ENCODE measurements around the gene DTHD1.

The DTHD1 gene

DNA sequence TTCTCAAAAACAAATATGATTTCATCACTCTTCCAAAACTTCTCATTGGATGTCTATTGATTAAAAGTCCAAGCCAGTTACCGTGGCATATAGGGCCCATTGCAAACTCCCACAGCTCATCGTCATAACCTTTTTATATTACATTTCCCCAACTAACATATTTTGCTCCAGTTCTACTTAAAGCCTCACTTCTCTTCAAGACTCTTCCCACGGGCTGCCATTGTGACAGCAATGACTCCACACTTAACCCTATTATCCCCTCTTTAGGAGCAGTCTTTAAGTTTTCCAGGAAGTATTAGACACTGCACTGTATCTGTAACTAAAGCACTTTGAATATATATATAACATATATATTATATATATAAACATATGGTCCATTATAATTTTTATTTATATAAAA is 44.5 kb downstream of the DTHD1 start:
- Histone ChIP-seq H3K4me3 (ENCODE audit: insufficient read depth, low read depth, low read length) (no peak overlapping the region), H3K27me3 (ENCODE audit: control insufficient read depth, insufficient read depth, low read length, poor library complexity, severe bottlenecking) (no peaks in the 10 kb centered on the region), H3K9me3 (ENCODE audit: control insufficient read depth, low read length) (no peaks in the 10 kb centered on the region), H3K4me1 (ENCODE audit: control insufficient read depth, insufficient read depth, low read length) (no peaks in the 10 kb centered on the region), H3K36me3 (ENCODE audit: control insufficient read depth, insufficient read depth, low read length) (no peaks in the 10 kb centered on the region), H3K27ac (ENCODE audit: insufficient read depth, low read depth, low read length, poor library complexity, severe bottlenecking) (no peak overlapping the region)
- 82 to 90% methylated on average over 3 of the region's 3 CpGs for WGBS, 2 experiments

DNA sequence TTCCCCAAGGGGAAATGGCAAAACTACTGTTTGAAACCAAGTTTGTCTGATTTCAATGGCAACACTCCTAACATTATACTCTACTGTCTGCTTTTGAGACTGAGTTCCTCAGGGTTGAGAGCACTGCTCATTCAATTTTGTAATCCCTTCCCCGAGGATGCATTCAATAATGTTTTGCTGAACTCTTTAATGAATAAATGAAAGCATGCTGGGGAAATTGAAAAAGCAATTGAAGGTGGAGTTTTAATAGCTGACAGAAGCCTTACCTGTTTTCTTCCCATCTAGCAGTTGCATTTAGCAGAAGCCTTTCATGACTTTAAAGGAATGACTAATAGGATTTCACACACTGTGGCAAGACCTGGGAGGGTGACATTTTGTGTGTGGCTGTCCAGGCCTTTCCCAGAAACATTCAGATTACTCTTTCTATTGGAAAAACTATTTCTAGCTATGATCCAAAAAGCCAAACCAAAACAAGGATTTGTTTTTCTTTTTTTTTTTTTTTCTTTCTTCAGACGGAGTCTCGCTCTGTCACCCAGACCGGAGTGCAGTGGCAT is 45.1 kb downstream of the DTHD1 start:
- 91 to 93% methylated on average over 4 of the region's 4 CpGs for WGBS, 2 experiments
- Histone ChIP-seq H3K4me1 (ENCODE audit: control insufficient read depth, insufficient read depth, low read length) (no peaks in the 10 kb centered on the region), H3K9me3 (ENCODE audit: control insufficient read depth, low read length) (no peaks in the 10 kb centered on the region), H3K27ac (ENCODE audit: insufficient read depth, low read depth, low read length, poor library complexity, severe bottlenecking) (no peak overlapping the region), H3K36me3 (ENCODE audit: control insufficient read depth, insufficient read depth, low read length) (no peaks in the 10 kb centered on the region), H3K27me3 (ENCODE audit: control insufficient read depth, insufficient read depth, low read length, poor library complexity, severe bottlenecking) (no peaks in the 10 kb centered on the region), H3K4me3 (ENCODE audit: insufficient read depth, low read depth, low read length) (no peak overlapping the region)

- no peaks in the 10 kb centered on the region for H3K4me1 ChIP-seq (ENCODE audit: control insufficient read depth, insufficient read depth, low read length)
- H3K4me3 ChIP-seq (ENCODE audit: insufficient read depth, low read depth, low read length): no peak overlapping the region
- H3K27ac ChIP-seq (ENCODE audit: insufficient read depth, low read depth, low read length, poor library complexity, severe bottlenecking): no peak overlapping the region
- no peaks in the 10 kb centered on the region for H3K36me3 ChIP-seq (ENCODE audit: control insufficient read depth, insufficient read depth, low read length)
- no peaks in the 10 kb centered on the region for H3K9me3 ChIP-seq (ENCODE audit: control insufficient read depth, low read length)
- H3K27me3 ChIP-seq (ENCODE audit: control insufficient read depth, insufficient read depth, low read length, poor library complexity, severe bottlenecking): no peaks in the 10 kb centered on the region
- 87 to 93% methylated on average over 5 of the region's 5 CpGs for WGBS, 2 experiments
Observed at GRCh38 chr4:36327400-36327799, 46.0 kb downstream of the DTHD1 start.

GRCh38 chr4:36328130-36328529 is 46.7 kb downstream of the DTHD1 start:
- 88 to 89% methylated on average over 9 of the region's 9 CpGs for WGBS, 2 experiments
- no peaks in the 10 kb centered on the region for H3K36me3 ChIP-seq (ENCODE audit: control insufficient read depth, insufficient read depth, low read length)
- H3K27ac ChIP-seq (ENCODE audit: insufficient read depth, low read depth, low read length, poor library complexity, severe bottlenecking): no peak overlapping the region
- no peak overlapping the region for H3K4me3 ChIP-seq (ENCODE audit: insufficient read depth, low read depth, low read length)
- no peaks in the 10 kb centered on the region for H3K27me3 ChIP-seq (ENCODE audit: control insufficient read depth, insufficient read depth, low read length, poor library complexity, severe bottlenecking)
- no peaks in the 10 kb centered on the region for H3K9me3 ChIP-seq (ENCODE audit: control insufficient read depth, low read length)
- no peaks in the 10 kb centered on the region for H3K4me1 ChIP-seq (ENCODE audit: control insufficient read depth, insufficient read depth, low read length)

- Histone ChIP-seq H3K27ac (ENCODE audit: insufficient read depth, low read depth, low read length, poor library complexity, severe bottlenecking) (no peak overlapping the region), H3K9me3 (ENCODE audit: control insufficient read depth, low read length) (no peaks in the 10 kb centered on the region), H3K27me3 (ENCODE audit: control insufficient read depth, insufficient read depth, low read length, poor library complexity, severe bottlenecking) (no peaks in the 10 kb centered on the region), H3K4me1 (ENCODE audit: control insufficient read depth, insufficient read depth, low read length) (no peaks in the 10 kb centered on the region), H3K36me3 (ENCODE audit: control insufficient read depth, insufficient read depth, low read length) (no peaks in the 10 kb centered on the region), H3K4me3 (ENCODE audit: insufficient read depth, low read depth, low read length) (no peak overlapping the region)
- WGBS, 2 experiments: 90 to 97% methylated on average over 2 of the region's 2 CpGs
Observed at GRCh38 chr4:36329228-36329627, 47.8 kb downstream of the DTHD1 start.

GRCh38 chr4:36330796-36331195 is 49.4 kb downstream of the DTHD1 start:
- Histone ChIP-seq H3K27me3 (ENCODE audit: control insufficient read depth, insufficient read depth, low read length, poor library complexity, severe bottlenecking) (no peaks in the 10 kb centered on the region), H3K4me3 (ENCODE audit: insufficient read depth, low read depth, low read length) (no peak overlapping the region), H3K36me3 (ENCODE audit: control insufficient read depth, insufficient read depth, low read length) (no peaks in the 10 kb centered on the region), H3K4me1 (ENCODE audit: control insufficient read depth, insufficient read depth, low read length) (no peaks in the 10 kb centered on the region), H3K9me3 (ENCODE audit: control insufficient read depth, low read length) (no peaks in the 10 kb centered on the region), H3K27ac (ENCODE audit: insufficient read depth, low read depth, low read length, poor library complexity, severe bottlenecking) (no peak overlapping the region)
- WGBS, 2 experiments: no CpG with 5 or more reads among the region's 1 CpG

DNA sequence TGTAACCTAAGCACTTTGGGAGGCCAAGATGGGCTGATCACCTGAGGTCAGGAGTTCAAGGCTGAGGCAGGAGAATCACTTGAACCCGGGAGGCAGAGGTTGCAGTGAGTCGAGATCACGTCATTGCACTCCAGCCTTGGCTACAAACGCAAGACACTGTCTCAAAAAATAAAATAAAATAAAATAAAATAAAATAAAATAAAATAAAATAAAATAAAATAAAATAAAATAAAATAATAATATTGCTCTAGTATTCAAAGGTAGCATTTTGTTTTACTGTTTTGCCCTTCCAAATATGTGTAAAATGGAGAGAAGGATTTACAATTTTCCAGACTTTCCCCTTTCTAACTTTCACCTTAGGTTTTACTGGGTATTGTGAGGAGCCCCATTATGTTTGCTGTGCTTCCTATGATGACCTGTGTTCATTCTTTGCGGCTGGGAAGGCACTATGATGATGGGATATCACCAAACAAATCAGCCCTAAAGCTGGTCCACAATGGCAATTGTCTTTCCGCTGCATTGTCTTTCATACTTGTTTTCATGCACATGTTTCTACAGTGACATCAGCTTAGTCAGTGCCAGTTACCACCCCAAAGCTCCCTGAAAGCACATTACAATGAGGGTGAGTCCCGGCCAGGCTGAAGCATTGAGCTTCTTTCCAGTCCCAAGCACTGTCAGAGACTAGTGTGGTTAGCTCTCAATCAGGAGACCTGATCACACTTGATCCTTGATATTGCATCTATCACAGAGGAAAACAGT is 50.8 kb downstream of the DTHD1 start:
- H3K27me3 ChIP-seq (ENCODE audit: control insufficient read depth, insufficient read depth, low read length, poor library complexity, severe bottlenecking): no peaks in the 10 kb centered on the region
- no peaks in the 10 kb centered on the region for H3K36me3 ChIP-seq (ENCODE audit: control insufficient read depth, insufficient read depth, low read length)
- H3K9me3 ChIP-seq (ENCODE audit: control insufficient read depth, low read length): no peaks in the 10 kb centered on the region
- no peak overlapping the region for H3K4me3 ChIP-seq (ENCODE audit: insufficient read depth, low read depth, low read length)
- 91% methylated on average over 5 to 6 of the region's 7 CpGs for WGBS, 2 experiments
- peaks cover 4% of the 10 kb centered on the region for H3K4me1 ChIP-seq (ENCODE audit: control insufficient read depth, insufficient read depth, low read length)
- no peak overlapping the region for H3K27ac ChIP-seq (ENCODE audit: insufficient read depth, low read depth, low read length, poor library complexity, severe bottlenecking)

GRCh38 chr4:36332782-36333131 is 51.3 kb downstream of the DTHD1 start:
- Histone ChIP-seq H3K36me3 (ENCODE audit: control insufficient read depth, insufficient read depth, low read length) (no peaks in the 10 kb centered on the region), H3K27me3 (ENCODE audit: control insufficient read depth, insufficient read depth, low read length, poor library complexity, severe bottlenecking) (no peaks in the 10 kb centered on the region), H3K27ac (ENCODE audit: insufficient read depth, low read depth, low read length, poor library complexity, severe bottlenecking) (no peak overlapping the region), H3K4me3 (ENCODE audit: insufficient read depth, low read depth, low read length) (no peak overlapping the region), H3K4me1 (ENCODE audit: control insufficient read depth, insufficient read depth, low read length) (peaks cover 4% of the 10 kb centered on the region), H3K9me3 (ENCODE audit: control insufficient read depth, low read length) (no peaks in the 10 kb centered on the region)

DNA sequence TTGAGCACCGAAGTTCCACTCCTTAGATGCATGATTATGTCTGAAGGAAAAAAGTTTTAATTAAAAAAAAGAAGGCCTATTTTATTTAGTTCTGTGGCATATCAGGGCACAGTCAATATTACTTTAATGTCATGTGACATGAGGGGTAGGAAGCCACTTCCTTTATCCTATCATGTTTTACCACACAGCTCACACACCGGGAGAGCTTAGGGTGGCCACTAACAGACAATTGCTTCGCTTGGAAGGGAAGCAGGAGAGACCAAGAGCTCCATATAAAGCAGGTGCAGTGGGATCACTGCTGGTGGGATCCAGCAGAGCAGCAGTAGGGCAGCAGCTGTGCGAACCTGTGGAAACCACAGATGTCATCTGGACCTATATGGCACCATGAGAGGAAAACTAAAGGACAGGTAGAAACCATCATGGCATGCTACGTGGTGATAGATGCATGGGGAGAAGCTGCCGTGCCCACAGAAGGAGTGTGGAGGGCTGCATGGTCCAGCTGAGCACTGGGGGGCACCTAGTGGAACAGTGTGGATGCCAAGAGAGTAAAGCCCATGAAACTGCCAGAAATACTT is 52.0 kb downstream of the DTHD1 start:
- no peaks in the 10 kb centered on the region for H3K36me3 ChIP-seq (ENCODE audit: control insufficient read depth, insufficient read depth, low read length)
- 96 to 97% methylated on average over 6 of the region's 6 CpGs for WGBS, 2 experiments
- H3K4me1 ChIP-seq (ENCODE audit: control insufficient read depth, insufficient read depth, low read length): peaks cover 4% of the 10 kb centered on the region
- H3K27ac ChIP-seq (ENCODE audit: insufficient read depth, low read depth, low read length, poor library complexity, severe bottlenecking): no peak overlapping the region
- H3K27me3 ChIP-seq (ENCODE audit: control insufficient read depth, insufficient read depth, low read length, poor library complexity, severe bottlenecking): no peaks in the 10 kb centered on the region
- no peaks in the 10 kb centered on the region for H3K9me3 ChIP-seq (ENCODE audit: control insufficient read depth, low read length)
- no peak overlapping the region for H3K4me3 ChIP-seq (ENCODE audit: insufficient read depth, low read depth, low read length)

DNA sequence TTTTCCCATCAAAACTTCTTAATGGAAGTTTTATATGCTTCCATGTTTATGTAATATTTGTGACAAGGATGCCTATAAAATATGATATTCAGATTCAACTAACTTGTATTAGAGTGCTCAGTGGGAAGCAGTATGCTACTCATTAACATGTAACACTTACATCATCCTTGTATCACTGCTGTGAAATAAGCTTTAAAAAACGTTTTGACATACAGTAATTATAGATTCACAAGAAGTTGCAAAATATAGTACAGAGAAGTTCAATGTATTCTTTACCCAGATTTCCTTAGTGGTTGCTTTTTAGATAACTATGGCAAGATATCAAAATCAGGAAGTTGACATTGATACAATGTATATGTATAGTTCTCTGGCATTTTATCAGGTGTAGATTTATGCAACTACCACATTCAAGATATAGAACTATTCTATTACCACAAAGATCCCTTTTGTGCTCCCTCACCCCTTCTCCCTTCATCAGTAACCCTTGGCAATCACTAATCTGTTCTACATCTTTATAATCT is 56.3 kb downstream of the DTHD1 start:
- H3K27ac ChIP-seq (ENCODE audit: insufficient read depth, low read depth, low read length, poor library complexity, severe bottlenecking): no peak overlapping the region
- H3K36me3 ChIP-seq (ENCODE audit: control insufficient read depth, insufficient read depth, low read length): no peaks in the 10 kb centered on the region
- H3K27me3 ChIP-seq (ENCODE audit: control insufficient read depth, insufficient read depth, low read length, poor library complexity, severe bottlenecking): no peaks in the 10 kb centered on the region
- 80% methylated on average over 1 of the region's 1 CpG; no CpG with 5 or more reads in 1 of the 2 experiments for WGBS, 2 experiments
- no peak overlapping the region for H3K4me3 ChIP-seq (ENCODE audit: insufficient read depth, low read depth, low read length)
- H3K4me1 ChIP-seq (ENCODE audit: control insufficient read depth, insufficient read depth, low read length): peaks cover 4% of the 10 kb centered on the region
- H3K9me3 ChIP-seq (ENCODE audit: control insufficient read depth, low read length): no peaks in the 10 kb centered on the region
